Mammary epithelial cell (primary cell): ENCODE data around the gene SMAD2.

Experiments used
- EZH2 ChIP-seq: IDR thresholded peaks from 2 replicates; pipeline ENCODE4 v1.6.1; 2012; ENCODE audit warnings: low read length, inconsistent platforms, borderline replicate concordance
- TF ChIP-seq, protein P1 (sequence below), 2 donors: IDR thresholded peaks in 1 of 2; conservative IDR thresholded peaks in 1 of 2; 2 replicates each; pipeline ENCODE4 v1.5.1; 2011 to 2012; ENCODE audit warnings: inconsistent platforms in 2 of 2, low read length in 2 of 2, mild to moderate bottlenecking in 2 of 2, control low read depth in 1 of 2, low read depth in 1 of 2; ENCODE audit not compliant: insufficient read depth in 1 of 2; ENCODE audit errors: extremely low read depth in 1 of 2

- TF ChIP-seq, protein P1, sequence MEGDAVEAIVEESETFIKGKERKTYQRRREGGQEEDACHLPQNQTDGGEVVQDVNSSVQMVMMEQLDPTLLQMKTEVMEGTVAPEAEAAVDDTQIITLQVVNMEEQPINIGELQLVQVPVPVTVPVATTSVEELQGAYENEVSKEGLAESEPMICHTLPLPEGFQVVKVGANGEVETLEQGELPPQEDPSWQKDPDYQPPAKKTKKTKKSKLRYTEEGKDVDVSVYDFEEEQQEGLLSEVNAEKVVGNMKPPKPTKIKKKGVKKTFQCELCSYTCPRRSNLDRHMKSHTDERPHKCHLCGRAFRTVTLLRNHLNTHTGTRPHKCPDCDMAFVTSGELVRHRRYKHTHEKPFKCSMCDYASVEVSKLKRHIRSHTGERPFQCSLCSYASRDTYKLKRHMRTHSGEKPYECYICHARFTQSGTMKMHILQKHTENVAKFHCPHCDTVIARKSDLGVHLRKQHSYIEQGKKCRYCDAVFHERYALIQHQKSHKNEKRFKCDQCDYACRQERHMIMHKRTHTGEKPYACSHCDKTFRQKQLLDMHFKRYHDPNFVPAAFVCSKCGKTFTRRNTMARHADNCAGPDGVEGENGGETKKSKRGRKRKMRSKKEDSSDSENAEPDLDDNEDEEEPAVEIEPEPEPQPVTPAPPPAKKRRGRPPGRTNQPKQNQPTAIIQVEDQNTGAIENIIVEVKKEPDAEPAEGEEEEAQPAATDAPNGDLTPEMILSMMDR (conservative IDR thresholded peaks at IDR 0.05 in 1 of 2, IDR thresholded peaks at IDR 0.05 in 1 of 2; ENCODE audit: extremely low read depth in 1 of 2, insufficient read depth in 1 of 2, low read depth in 1 of 2, low read length in 2 of 2) = no peak
- TF ChIP-seq EZH2 = no peak
Measured at GRCh38 chr18:47950511-47950910, 20.1 kb upstream of the SMAD2 start.
